SK-N-SH treated with all-trans-retinoic acid at 6 μM for 48 hours (cell line): ENCODE data around the gene SEMA5B.

Experiments used
- ZC3H10 ChIP-seq: fragments of 250-450 bp; sonication (Bioruptor Pico); IDR thresholded peaks from 2 replicates; pipeline ENCODE4 v1.5.1; 2021; ENCODE audit warnings: mild to moderate bottlenecking, moderate library complexity
- TF ChIP-seq, protein P1 (sequence below): fragments of 250-450 bp; sonication (Bioruptor Pico); IDR thresholded peaks from 2 replicates; pipeline ENCODE4 v1.8.0; 2020; ENCODE audit warnings: mild to moderate bottlenecking, moderate library complexity, borderline replicate concordance

DNA sequence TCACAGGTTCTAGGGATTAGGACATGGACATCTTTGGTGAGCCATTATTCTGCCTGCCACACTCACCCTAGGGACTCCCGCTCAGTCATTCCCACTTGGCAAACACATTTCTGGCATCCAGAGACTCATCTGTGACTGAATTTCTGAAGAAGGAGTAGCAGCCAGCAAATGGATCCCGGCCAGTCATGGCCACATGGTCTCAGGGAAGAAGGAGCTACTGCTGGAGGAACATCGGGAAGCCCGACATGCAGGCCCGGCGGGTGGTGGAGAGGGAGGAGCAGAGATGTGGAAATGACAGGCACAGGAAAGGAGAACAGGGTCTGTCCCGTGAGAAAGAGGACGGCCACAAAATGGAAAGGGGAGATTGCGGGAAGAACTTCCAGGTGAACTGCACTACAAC lies 65.4 kb downstream of the SEMA5B start:
- TF ChIP-seq, protein P1, sequence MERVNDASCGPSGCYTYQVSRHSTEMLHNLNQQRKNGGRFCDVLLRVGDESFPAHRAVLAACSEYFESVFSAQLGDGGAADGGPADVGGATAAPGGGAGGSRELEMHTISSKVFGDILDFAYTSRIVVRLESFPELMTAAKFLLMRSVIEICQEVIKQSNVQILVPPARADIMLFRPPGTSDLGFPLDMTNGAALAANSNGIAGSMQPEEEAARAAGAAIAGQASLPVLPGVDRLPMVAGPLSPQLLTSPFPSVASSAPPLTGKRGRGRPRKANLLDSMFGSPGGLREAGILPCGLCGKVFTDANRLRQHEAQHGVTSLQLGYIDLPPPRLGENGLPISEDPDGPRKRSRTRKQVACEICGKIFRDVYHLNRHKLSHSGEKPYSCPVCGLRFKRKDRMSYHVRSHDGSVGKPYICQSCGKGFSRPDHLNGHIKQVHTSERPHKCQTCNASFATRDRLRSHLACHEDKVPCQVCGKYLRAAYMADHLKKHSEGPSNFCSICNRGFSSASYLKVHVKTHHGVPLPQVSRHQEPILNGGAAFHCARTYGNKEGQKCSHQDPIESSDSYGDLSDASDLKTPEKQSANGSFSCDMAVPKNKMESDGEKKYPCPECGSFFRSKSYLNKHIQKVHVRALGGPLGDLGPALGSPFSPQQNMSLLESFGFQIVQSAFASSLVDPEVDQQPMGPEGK (CRISPR knock-in tag), result no peak
- TF ChIP-seq ZC3H10 (CRISPR knock-in tag), result no peak
